Uterus (tissue), 4 donors: ENCODE measurements around the gene CD200R1L. TPM values are rescaled to one million over a fixed set of nuclear protein-coding genes. Genes with fewer than 3 reads are reported as not detected.
"Not testable (repeated sequence)": the region's sequence is repeated elsewhere in the genome, so short reads cannot be mapped to it uniquely, and the experiment has no call there.

Experiments used
- DNase-seq, 2 donors: peaks; one replicate each; pipeline ENCODE4 v3.0.0-alpha.2; 2019 to 2020
- H3K27ac ChIP-seq, 2 donors: fragments of 200-600 bp; sonication (generic); 1 replicate in 1 of 2; 2 replicates in 1 of 2; pipeline ENCODE4 v1.5.1; 2016 to 2018
- H3K27me3 ChIP-seq, 2 donors: fragments of 200-600 bp; sonication (generic); one replicate each; pipeline ENCODE4 v1.5.1; 2018 to 2019; ENCODE audit warnings: control low read depth in 1 of 2
- H3K36me3 ChIP-seq, 2 donors: fragments of 200-600 bp; sonication (generic); one replicate each; pipeline ENCODE4 v1.5.1; 2019; ENCODE audit warnings: control low read depth in 1 of 2
- H3K4me1 ChIP-seq, 2 donors: fragments of 200-600 bp; sonication (generic); one replicate each; pipeline ENCODE4 v1.5.1; 2018 to 2019; ENCODE audit warnings: control low read depth in 1 of 2
- H3K4me3 ChIP-seq, 2 donors: fragments of 200-600 bp; sonication (generic); 1 replicate in 1 of 2; 2 replicates in 1 of 2; pipeline ENCODE4 v1.5.1; 2018 to 2019; ENCODE audit warnings: mild to moderate bottlenecking in 1 of 2
- H3K9me3 ChIP-seq, 2 donors: fragments of 200-600 bp; sonication (generic); one replicate each; pipeline ENCODE4 v1.5.1; 2019; ENCODE audit warnings: control low read depth in 1 of 2
- CTCF ChIP-seq, 4 experiments: fragments of 200-600 bp in 2 of 4; fragments of 450-650 bp in 2 of 4; sonication (generic) in 2 of 4; IDR thresholded peaks; one replicate each; pipeline ENCODE4 v1.5.1; 2016 to 2019; ENCODE audit warnings: antibody characterized with exemption in 4 of 4, mild to moderate bottlenecking in 2 of 4, moderate library complexity in 1 of 4
- POLR2A ChIP-seq, 2 donors: fragments of 450-650 bp; IDR thresholded peaks; one replicate each; pipeline ENCODE4 v1.6.1; 2016; ENCODE audit warnings: antibody characterized with exemption in 2 of 2, mild to moderate bottlenecking in 1 of 2, moderate library complexity in 1 of 2
- intact Hi-C: fragments of 100-400 bp; cut with DNase I; formaldehyde crosslinking; loops from one replicate; pipeline ENCODE4 v1.15.1; 2023; ENCODE audit warnings: low total_unique reads
- total RNA-seq, 4 donors: library from RNA; depleted of rRNA in 3 of 4; stranded (reverse); fragments of >200 nt in 3 of 4; gene quantifications; one replicate each; pipeline versions ENCODE4 v1.1.0 to v1.2.4, GENCODE V29; 2014 to 2023
- donor health status: DM: yes; HTN: yes; CAD: no.

Gene CD200R1L
- total RNA-seq, 4 donors from 2014 or later: not detected

- no peaks in the 10 kb centered on the region for H3K9me3 ChIP-seq
- no peaks in the 10 kb centered on the region for H3K4me1 ChIP-seq
- no peak overlapping the region for H3K27ac ChIP-seq
- H3K36me3 ChIP-seq: no peaks in the 10 kb centered on the region
- H3K4me3 ChIP-seq: no peak overlapping the region
- intact Hi-C loops: no loop called here
- H3K27me3 ChIP-seq: no peaks in the 10 kb centered on the region
- TF ChIP-seq CTCF (IDR thresholded peaks at IDR 0.05) (no peak), POLR2A (IDR thresholded peaks at IDR 0.05) (no peak)
- DNase-seq: no peak
Observed at GRCh38 chr3:112855883-112856282, 9.2 kb upstream of the CD200R1L start.

GRCh38 chr3:112855074-112855473, 8.4 kb upstream of the CD200R1L start:
- H3K27ac ChIP-seq, intact Hi-C loops, H3K9me3 ChIP-seq, DNase-seq, H3K4me1 ChIP-seq, H3K4me3 ChIP-seq, H3K36me3 ChIP-seq, H3K27me3 ChIP-seq: not testable (repeated sequence)

GRCh38 chr3:112848196-112848595, 1.5 kb upstream of the CD200R1L start:
- no peaks in the 10 kb centered on the region for H3K4me1 ChIP-seq
- no peaks in the 10 kb centered on the region for H3K9me3 ChIP-seq
- no peak for TF ChIP-seq POLR2A (IDR thresholded peaks at IDR 0.05)
- no peak for TF ChIP-seq CTCF (IDR thresholded peaks at IDR 0.05)
- no peaks in the 10 kb centered on the region for H3K36me3 ChIP-seq
- intact Hi-C loops: no loop called here
- H3K27me3 ChIP-seq: no peaks in the 10 kb centered on the region
- no peak overlapping the region for H3K27ac ChIP-seq
- DNase-seq: no peak
- no peak overlapping the region for H3K4me3 ChIP-seq

- TF ChIP-seq POLR2A (IDR thresholded peaks at IDR 0.05) (no peak), CTCF (IDR thresholded peaks at IDR 0.05) (no peak)
- intact Hi-C loops: no loop called here
- H3K36me3 ChIP-seq: no peaks in the 10 kb centered on the region
- no peak for DNase-seq
- H3K4me3 ChIP-seq: no peak overlapping the region
- no peaks in the 10 kb centered on the region for H3K4me1 ChIP-seq
- H3K27ac ChIP-seq: no peak overlapping the region
- H3K9me3 ChIP-seq: no peaks in the 10 kb centered on the region
- no peaks in the 10 kb centered on the region for H3K27me3 ChIP-seq
Observed at GRCh38 chr3:112847692-112848091, 1.0 kb upstream of the CD200R1L start.

- Histone ChIP-seq H3K27me3 (no peaks in the 10 kb centered on the region), H3K36me3 (no peaks in the 10 kb centered on the region), H3K27ac (no peak overlapping the region), H3K4me3 (no peak overlapping the region), H3K9me3 (no peaks in the 10 kb centered on the region), H3K4me1 (no peaks in the 10 kb centered on the region)
- intact Hi-C loops: no loop called here
- TF ChIP-seq CTCF (IDR thresholded peaks at IDR 0.05) (no peak), POLR2A (IDR thresholded peaks at IDR 0.05) (no peak)
- no peak for DNase-seq
Observed at GRCh38 chr3:112845772-112846171, 892 bp downstream of the CD200R1L start.

- DNase-seq: no peak
- Histone ChIP-seq H3K9me3 (no peaks in the 10 kb centered on the region), H3K4me1 (no peaks in the 10 kb centered on the region), H3K4me3 (no peak overlapping the region), H3K36me3 (no peaks in the 10 kb centered on the region), H3K27me3 (no peaks in the 10 kb centered on the region), H3K27ac (no peak overlapping the region)
- TF ChIP-seq POLR2A (IDR thresholded peaks at IDR 0.05) (no peak), CTCF (IDR thresholded peaks at IDR 0.05) (no peak)
- intact Hi-C loops: loop anchor here (10.0 kb wide), 1 partner anchor 244 kb away; no protein-coding TSS in a partner anchor
Observed at GRCh38 chr3:112829046-112829445, 17.6 kb downstream of the CD200R1L start.
